HG02623 (cell line): ENCODE results near the gene ASB4.
"Not testable (repeated sequence)": the region's sequence is repeated elsewhere in the genome, so short reads cannot be mapped to it uniquely, and the experiment has no call there.

Source experiments
- ATAC-seq: cut with Tn5 transposase; IDR thresholded peaks from one replicate; pipeline ENCODE4 v1.9.1; 2021; ENCODE audit warnings: moderate library complexity; ENCODE audit not compliant: unreplicated experiment

ASB4 gene

DNA sequence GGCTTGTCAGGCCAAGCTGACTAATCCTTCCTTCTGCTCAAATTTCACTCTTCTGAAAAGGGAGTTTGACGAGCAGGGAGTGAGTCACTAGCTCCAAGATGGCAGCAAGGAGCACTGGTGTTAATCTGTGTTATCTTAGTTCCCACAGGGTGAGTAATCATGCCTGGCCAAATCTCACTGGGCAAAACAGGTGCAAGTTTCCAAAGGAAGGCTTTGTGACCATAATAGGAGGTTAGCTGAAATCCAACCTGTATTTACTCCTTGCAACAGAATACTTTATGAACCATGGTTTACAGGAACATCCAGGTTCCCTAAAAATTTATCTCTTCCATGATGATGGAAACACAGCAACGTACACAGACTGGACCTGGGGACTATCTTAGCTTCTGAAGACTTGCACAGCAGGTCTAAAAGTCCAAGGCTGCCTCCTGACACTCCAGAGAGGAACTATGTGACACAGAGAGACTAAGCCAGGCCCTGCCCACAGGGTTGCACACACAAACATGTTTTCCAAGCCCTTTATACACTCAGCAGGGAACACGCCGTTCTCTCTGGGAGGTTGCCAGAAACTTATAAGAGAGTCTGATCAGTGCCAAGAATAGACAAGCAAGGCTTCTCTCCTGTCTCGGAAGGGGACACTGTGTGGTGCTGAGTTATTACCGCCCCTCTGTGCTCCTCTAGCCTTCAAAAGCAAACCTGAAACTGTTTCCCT is 64.2 kb downstream of the ASB4 start:
- ATAC-seq = no peak

- no peak for ATAC-seq
These were observed 64.8 kb downstream of the ASB4 start for GRCh38 chr7:95550546-95550945.

- ATAC-seq = not testable (repeated sequence)
These were observed 66.5 kb downstream of the ASB4 start for GRCh38 chr7:95552010-95552926.

GRCh38 chr7:95553939-95554338 is 68.2 kb downstream of the ASB4 start:
- ATAC-seq = no peak

DNA sequence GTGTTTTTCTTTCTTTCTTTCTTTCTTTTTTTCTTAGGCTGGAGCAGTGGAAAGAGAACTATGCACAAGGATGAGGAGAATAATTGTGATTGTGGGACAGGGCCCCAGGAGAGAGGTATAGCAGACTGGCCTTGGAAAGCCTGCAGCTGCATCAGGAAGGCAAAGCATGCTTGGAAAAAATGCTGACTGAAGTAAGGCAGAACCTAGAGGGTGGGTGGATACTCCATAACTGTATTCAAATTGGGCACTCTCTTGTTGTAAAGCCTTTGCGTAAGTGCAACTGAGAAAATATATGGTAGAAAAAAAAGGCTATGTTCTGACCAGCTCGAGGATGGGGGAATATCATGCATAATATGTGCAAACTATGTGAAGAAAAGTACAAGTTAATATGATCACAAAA is 71.0 kb downstream of the ASB4 start:
- no peak for ATAC-seq

- no peak for ATAC-seq
These were observed 73.1 kb downstream of the ASB4 start for GRCh38 chr7:95558864-95559263.

- no peak for ATAC-seq
These were observed 74.9 kb downstream of the ASB4 start for GRCh38 chr7:95560674-95561073.

DNA sequence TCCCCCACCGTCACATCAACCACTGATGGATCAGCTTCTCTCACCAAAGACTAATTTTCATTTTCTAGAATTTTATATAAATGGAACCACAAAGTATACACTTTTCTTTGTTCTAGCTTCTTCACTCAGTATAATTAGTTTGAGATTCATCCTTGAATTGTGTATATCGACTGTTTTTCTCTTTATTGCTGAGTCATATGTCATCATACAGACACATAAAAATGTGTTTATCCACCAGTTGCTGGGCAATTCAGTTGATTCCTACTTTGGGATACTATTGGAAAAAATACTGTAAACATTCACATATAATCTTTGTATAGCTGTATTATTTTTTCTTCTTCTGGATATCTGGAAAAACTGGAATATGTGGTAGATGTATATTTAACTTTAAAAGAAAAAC is 84.0 kb downstream of the ASB4 start:
- ATAC-seq = no peak

DNA sequence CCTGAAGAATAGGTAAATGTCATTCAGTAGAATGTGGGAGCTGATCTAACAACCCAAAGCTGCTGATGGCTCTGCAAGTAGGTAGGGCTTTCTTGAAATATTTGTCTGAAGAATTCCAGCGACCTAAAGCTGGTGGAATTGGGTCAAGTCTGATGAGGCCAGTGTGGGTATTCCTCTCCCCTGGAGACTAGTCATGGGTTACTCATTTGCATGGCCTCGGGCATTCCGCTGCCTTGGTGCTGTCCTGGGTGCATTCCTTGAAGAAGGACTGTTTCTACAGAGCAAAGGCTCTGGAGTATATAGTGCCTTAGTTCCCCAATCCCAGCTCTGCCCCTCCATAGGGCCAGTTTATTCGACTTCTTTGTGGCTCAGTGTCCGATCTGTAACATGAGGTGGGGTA is 91.4 kb downstream of the ASB4 start:
- ATAC-seq = no peak

DNA sequence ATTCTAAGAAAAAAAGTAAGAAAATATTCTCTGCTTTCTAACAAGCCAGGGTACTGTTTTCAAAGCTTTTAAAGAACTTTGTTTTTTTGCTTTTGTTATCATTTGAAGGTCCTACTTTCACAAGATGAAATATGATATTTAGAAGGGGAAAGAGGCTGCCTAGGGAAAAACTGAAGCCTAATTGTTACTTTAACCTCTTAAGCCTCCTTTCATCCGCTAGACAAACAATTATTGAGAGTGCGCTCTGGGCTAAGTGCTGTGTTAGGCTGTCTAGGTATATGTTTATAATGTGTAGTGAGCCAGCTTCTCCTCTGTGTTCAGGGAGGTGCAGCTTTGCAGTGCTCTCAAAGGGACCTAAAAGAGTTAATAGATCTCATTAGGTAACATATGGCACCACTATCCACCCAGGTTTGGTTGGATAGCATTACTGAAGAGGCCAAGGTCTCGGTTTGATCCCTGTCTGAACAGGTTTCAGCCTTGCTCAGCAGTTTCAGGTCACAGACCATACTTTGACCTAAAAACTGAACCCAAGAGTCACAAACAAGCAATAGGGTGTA is 92.6 kb downstream of the ASB4 start:
- no peak for ATAC-seq

GRCh38 chr7:95579318-95579717 is 93.6 kb downstream of the ASB4 start:
- no peak for ATAC-seq

DNA sequence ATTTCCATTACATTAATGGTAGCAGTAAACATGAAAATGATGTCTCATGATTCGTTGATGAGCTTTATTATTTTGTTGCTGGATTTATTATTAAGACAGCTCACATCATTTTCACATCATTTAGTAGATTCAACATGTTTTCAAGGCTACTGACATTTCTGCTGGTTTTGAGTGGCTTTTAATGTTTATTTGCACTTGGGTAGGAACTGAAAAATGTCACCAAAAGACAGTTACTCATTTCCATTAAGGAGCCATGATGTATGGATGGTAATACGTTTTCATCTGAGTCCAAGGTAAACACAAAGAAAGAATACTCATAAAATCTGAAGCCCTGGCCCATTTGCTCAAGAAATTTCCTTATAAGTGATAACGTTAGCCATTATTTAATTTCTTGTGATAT is 95.7 kb downstream of the ASB4 start:
- ATAC-seq = no peak

GRCh38 chr7:95582578-95583293 is 97.0 kb downstream of the ASB4 start:
- no peak for ATAC-seq

- ATAC-seq = no peak
These were observed 98.3 kb downstream of the ASB4 start for GRCh38 chr7:95583834-95584621.

GRCh38 chr7:95584769-95585425 is 99.2 kb downstream of the ASB4 start:
- no peak for ATAC-seq

DNA sequence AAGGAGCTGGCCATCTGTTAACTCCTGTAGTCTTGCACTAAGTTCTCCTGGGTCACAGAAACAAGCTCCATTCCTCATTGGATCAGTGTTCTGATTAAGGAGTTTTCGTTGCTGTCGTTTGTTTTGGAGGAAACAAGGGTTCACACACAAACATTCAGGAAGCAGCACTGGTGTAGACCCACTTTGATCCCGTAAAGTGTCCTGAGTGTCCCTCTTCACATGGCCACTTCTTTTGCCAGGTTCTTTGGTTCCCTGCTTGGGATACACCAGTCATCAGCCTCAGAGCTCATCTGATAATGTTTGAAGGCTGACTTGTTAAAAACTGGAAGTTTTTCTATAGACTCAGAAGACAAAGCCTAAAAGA is 99.7 kb downstream of the ASB4 start:
- ATAC-seq = no peak

- ATAC-seq = no peak
These were observed 101.2 kb downstream of the ASB4 start for GRCh38 chr7:95586951-95587301.

- no peak for ATAC-seq
These were observed 103.3 kb downstream of the ASB4 start for GRCh38 chr7:95589031-95589430.

GRCh38 chr7:95589766-95590165 is 104.0 kb downstream of the ASB4 start:
- no peak for ATAC-seq
